Thoracic aorta (tissue), 2 donors: ENCODE measurements around the gene KIF18B. TPM values are rescaled to one million over a fixed set of nuclear protein-coding genes. Genes with fewer than 3 reads are reported as not detected.

Source experiments
- ATAC-seq: fragments of 150-250 bp; one replicate; pipeline ENCODE4 v1.8.0; 2017; ENCODE audit warnings: low read depth; ENCODE audit not compliant: insufficient number of reproducible peaks, low FRiP score
- DNase-seq: peaks from one replicate; pipeline ENCODE4 v3.0.0-alpha.2; 2020; ENCODE audit warnings: low spot score
- H3K27ac ChIP-seq, 2 donors: fragments of 200-600 bp; sonication (generic); 1 replicate in 1 of 2; 2 replicates in 1 of 2; pipeline ENCODE4 v1.5.1; 2016; ENCODE audit warnings: mild to moderate bottlenecking in 2 of 2, moderate library complexity in 2 of 2
- H3K27me3 ChIP-seq: fragments of 200-600 bp; sonication (generic); replicated peaks from 2 replicates; pipeline ENCODE4 v1.6.0; 2016; ENCODE audit warnings: mild to moderate bottlenecking; ENCODE audit not compliant: insufficient read depth
- H3K36me3 ChIP-seq: fragments of 200-600 bp; sonication (generic); one replicate; pipeline ENCODE4 v1.5.1; 2016
- H3K4me1 ChIP-seq, 2 donors: fragments of 200-600 bp; sonication (generic); 1 replicate in 1 of 2; 2 replicates in 1 of 2; pipeline versions ENCODE4 v1.5.1 to v1.6.0; 2016; ENCODE audit warnings: low read depth in 2 of 2, mild to moderate bottlenecking in 1 of 2; ENCODE audit not compliant: control insufficient read depth in 1 of 2
- H3K4me3 ChIP-seq: fragments of 200-600 bp; sonication (generic); 2 replicates; pipeline ENCODE4 v1.5.1; 2016; ENCODE audit warnings: mild to moderate bottlenecking
- H3K9me3 ChIP-seq: fragments of 200-600 bp; sonication (generic); 2 replicates; pipeline ENCODE4 v1.5.1; 2016
- total RNA-seq, 2 donors: library from RNA; depleted of rRNA; stranded (reverse); fragments of >200 nt; gene quantifications; one replicate each; pipeline versions ENCODE4 v1.1.0 to v1.2.3, GENCODE V29; 2016
- TF ChIP-seq, protein P1 (sequence below): fragments of 200-600 bp; sonication (generic); IDR thresholded peaks from one replicate; pipeline ENCODE4 v1.5.1; 2019; ENCODE audit warnings: antibody characterized with exemption

Gene KIF18B
- total RNA-seq, 2 donors from 2014 or later = 2.0 TPM; not detected in 1

DNA sequence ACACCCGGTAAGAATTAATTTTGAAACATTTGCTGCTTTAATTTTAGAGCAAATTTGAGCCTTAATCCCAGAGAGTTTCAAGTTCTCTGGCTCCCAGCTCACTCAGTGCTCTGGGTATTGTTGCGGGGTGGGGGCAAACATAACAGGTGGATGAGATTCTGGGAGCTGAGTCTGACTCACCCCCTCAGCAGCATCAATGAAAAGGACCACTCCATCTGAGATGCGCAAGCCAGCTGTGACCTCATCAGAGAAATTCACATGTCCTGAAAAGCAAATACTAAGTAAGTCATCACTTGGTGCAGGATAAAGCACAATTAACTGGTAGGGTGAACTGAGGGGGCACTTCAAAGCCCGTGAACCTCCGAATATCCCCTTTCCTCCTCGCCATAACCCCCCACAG lies 68.2 kb downstream of the KIF18B start:
- Histone ChIP-seq H3K4me1 (no peaks in the 10 kb centered on the region), H3K4me3 (no peak overlapping the region), H3K27me3 (no peaks in the 10 kb centered on the region), H3K9me3 (no peaks in the 10 kb centered on the region), H3K27ac (no peak overlapping the region), H3K36me3 (peaks cover 52% of the 10 kb centered on the region)
- TF ChIP-seq, protein P1, sequence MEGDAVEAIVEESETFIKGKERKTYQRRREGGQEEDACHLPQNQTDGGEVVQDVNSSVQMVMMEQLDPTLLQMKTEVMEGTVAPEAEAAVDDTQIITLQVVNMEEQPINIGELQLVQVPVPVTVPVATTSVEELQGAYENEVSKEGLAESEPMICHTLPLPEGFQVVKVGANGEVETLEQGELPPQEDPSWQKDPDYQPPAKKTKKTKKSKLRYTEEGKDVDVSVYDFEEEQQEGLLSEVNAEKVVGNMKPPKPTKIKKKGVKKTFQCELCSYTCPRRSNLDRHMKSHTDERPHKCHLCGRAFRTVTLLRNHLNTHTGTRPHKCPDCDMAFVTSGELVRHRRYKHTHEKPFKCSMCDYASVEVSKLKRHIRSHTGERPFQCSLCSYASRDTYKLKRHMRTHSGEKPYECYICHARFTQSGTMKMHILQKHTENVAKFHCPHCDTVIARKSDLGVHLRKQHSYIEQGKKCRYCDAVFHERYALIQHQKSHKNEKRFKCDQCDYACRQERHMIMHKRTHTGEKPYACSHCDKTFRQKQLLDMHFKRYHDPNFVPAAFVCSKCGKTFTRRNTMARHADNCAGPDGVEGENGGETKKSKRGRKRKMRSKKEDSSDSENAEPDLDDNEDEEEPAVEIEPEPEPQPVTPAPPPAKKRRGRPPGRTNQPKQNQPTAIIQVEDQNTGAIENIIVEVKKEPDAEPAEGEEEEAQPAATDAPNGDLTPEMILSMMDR = no peak
- DNase-seq (no peak), ATAC-seq (no peak)

DNA sequence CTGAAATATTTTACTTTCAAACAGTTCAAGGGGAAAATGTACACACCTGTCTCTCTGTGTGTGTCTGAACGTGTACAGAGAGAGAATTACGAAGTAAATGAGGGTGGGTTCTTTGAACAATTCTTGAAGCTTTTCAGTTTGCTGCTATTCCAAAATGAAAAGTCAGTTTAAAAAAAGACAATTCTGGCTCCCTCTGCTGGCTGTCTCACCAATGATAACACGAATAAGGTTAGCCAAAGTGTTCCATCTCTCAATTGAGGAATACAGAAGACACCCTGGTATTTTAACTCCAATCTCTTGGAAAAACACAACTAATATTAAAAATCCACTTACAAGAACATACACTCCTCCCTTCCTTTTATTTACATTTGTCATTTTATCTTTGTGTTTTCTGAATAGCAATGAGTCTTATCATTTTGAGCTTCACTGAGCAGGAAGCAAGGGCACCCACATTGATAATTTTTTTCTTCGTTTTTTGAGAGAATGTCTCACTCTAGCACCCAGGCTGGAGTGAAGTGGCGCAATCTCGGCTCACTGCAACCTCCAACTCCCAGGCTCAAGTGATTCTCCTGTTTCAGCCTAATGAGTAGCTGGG lies 68.8 kb downstream of the KIF18B start:
- DNase-seq (no peak), ATAC-seq (no peak)
- H3K27ac ChIP-seq = no peak overlapping the region
- H3K4me3 ChIP-seq = no peak overlapping the region
- TF ChIP-seq, protein P1 = peak; percentile 52
- H3K36me3 ChIP-seq = peaks cover 45% of the 10 kb centered on the region
- H3K4me1 ChIP-seq = no peaks in the 10 kb centered on the region
- H3K27me3 ChIP-seq = no peaks in the 10 kb centered on the region
- no peaks in the 10 kb centered on the region for H3K9me3 ChIP-seq

DNA sequence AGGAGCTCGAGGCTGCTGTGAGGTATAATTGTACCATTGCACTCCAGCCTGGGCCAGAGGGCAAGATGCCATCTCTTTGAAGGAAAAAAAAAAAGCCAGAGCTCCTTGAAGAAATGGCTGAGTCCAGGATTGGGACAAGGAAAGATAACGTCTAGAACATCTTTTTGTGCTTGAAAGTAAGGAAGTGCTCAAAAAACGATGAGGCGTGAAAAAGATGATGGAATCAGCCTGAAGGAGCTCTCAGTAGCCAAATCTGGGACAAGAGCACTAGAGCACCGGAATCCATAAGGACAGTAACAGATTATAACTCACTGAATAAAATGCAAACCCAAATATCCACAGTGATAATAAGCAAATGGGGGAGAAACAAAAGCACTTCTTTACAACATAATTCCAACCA lies 70.5 kb downstream of the KIF18B start:
- ATAC-seq (no peak), DNase-seq (no peak)
- no peak overlapping the region for H3K27ac ChIP-seq
- peaks cover under 1 to 13% of the 10 kb centered on the region in 2 donors for H3K4me1 ChIP-seq
- H3K4me3 ChIP-seq = no peak overlapping the region
- TF ChIP-seq, protein P1 = no peak
- H3K9me3 ChIP-seq = no peaks in the 10 kb centered on the region
- H3K27me3 ChIP-seq = no peaks in the 10 kb centered on the region
- peaks cover 30% of the 10 kb centered on the region for H3K36me3 ChIP-seq

DNA sequence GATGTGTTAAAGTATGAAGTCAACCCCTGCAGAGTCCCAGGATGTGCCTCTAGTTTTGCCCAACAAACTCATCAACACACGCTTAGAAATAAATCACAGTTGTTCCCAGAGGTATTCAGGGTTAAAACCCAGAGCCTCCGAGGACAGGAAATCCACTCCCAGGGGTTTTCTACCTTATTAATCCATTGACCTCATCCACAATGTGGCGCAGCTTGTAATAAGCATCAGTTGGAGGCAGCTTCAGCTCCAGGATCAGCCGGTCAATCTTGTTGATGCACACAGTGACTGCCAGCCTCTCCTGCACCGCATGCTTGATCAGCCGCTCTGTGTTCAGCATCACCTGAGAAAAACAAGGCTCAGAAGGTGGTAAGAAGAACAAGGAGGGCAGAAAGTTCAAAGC lies 71.8 kb downstream of the KIF18B start:
- ATAC-seq (no peak), DNase-seq (no peak)
- Histone ChIP-seq H3K4me1 (peaks cover 5 to 18% of the 10 kb centered on the region in 2 donors), H3K36me3 (peaks cover 35% of the 10 kb centered on the region), H3K27ac (no peak overlapping the region), H3K27me3 (no peaks in the 10 kb centered on the region), H3K4me3 (no peak overlapping the region), H3K9me3 (no peaks in the 10 kb centered on the region)
- TF ChIP-seq, protein P1 = no peak

Other genes starting within 250 kb of the KIF18B start
- 1 to 10 TPM; 5.7 to 7.8 TPM for gene DBF4B, start 239.1 kb downstream of the KIF18B start, total RNA-seq
- 1 to 10 TPM in 1 of 2 donors, under 1 TPM in 1; 0.41 to 5.7 TPM for gene ADAM11, start 188.8 kb downstream of the KIF18B start, total RNA-seq
- 10 to 100 TPM; 15.4 to 29.0 TPM for gene GJC1, start 117.5 kb downstream of the KIF18B start, total RNA-seq
- gene HIGD1B, start 99.9 kb downstream of the KIF18B start, total RNA-seq = 1 to 10 TPM in 1 of 2 donors, not detected in 1; 1.6 TPM
- gene EFTUD2, start 48.3 kb downstream of the KIF18B start, total RNA-seq = 100 to 1,000 TPM in 1 of 2 donors, 10 to 100 TPM in 1; 35.2 to 117 TPM
- 10 to 100 TPM in 1 of 2 donors, not detected in 1; 14.6 TPM for gene GFAP, start 32.3 kb downstream of the KIF18B start, total RNA-seq
- gene C1QL1, start 20.5 kb upstream of the KIF18B start, total RNA-seq = under 1 TPM in 1 of 2 donors, not detected in 1; 0.68 TPM
- 10 to 100 TPM; 34.6 to 56.5 TPM for gene DCAKD, start 103.9 kb upstream of the KIF18B start, total RNA-seq
- 10 to 100 TPM; 53.1 to 64.8 TPM for gene NMT1, start 113.5 kb upstream of the KIF18B start, total RNA-seq
- gene PLCD3, start 184.7 kb upstream of the KIF18B start, total RNA-seq = 100 to 1,000 TPM in 1 of 2 donors, 10 to 100 TPM in 1; 79.3 to 116 TPM
- gene ACBD4, start 187.9 kb upstream of the KIF18B start, total RNA-seq = 10 to 100 TPM; 21.5 to 27.9 TPM
- gene HEXIM1, start 200.7 kb upstream of the KIF18B start, total RNA-seq = 10 to 100 TPM; 34.9 to 89.1 TPM
- gene HEXIM2, start 214.1 kb upstream of the KIF18B start, total RNA-seq = 1 to 10 TPM in 1 of 2 donors, not detected in 1; 1.5 TPM